Measurements from ENCODE around the gene ZNF689. TPM values are rescaled to one million over a fixed set of nuclear protein-coding genes. Genes with fewer than 3 reads are reported as not detected.

The ZNF689 gene
- total and polyA plus RNA-seq, 2 of the 13 experiments (the other 11 are each of a cell fraction or from before 2014, with no cell fraction given): 9.7 to 19.5 TPM

DNA sequence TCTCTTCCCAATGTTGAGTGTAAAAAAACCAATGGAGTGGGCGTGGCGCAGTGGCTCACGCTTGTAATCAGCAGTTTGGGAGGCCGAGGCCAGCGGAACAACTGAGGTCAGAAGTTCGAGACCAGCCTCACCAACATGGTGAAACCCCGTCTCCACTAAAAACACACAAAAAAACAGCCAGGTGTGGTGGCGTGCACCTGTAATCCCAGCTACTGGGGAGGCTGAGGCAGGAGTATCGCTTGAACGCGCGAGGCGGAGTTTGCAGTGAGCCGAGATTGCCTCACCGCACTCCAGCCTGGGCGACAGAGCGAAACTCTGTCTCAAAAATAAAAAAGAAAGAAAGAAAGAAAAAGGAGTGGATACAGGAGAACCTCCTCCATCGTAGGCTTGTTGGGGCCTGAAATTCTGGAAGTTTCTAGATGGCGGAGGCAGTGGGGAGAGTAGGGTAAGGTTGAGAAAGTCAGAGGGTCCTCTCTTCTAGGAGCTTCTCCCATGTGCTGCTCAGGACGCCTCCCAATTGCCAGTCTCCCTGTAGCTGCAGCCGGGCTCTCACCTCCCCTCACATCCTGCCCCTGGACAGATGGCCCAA lies 51.3 kb downstream of the ZNF689 start (continued):
- TF ChIP-seq, protein P1, sequence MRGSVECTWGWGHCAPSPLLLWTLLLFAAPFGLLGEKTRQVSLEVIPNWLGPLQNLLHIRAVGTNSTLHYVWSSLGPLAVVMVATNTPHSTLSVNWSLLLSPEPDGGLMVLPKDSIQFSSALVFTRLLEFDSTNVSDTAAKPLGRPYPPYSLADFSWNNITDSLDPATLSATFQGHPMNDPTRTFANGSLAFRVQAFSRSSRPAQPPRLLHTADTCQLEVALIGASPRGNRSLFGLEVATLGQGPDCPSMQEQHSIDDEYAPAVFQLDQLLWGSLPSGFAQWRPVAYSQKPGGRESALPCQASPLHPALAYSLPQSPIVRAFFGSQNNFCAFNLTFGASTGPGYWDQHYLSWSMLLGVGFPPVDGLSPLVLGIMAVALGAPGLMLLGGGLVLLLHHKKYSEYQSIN (CRISPR knock-in tag; IDR thresholded peaks at IDR 0.05; ENCODE audit: borderline replicate concordance): no peak
- TF ChIP-seq ZSCAN25 (CRISPR knock-in tag; IDR thresholded peaks at IDR 0.05) (no peak), CENPX (CRISPR knock-in tag; IDR thresholded peaks at IDR 0.05) (no peak), ZNF432 (CRISPR knock-in tag; IDR thresholded peaks at IDR 0.05; ENCODE audit: borderline replicate concordance) (no peak), GABPB1 (CRISPR knock-in tag; IDR thresholded peaks at IDR 0.05) (no peak), NR2F1 (CRISPR knock-in tag; IDR thresholded peaks at IDR 0.05) (no peak), SMYD3 (CRISPR knock-in tag; IDR thresholded peaks at IDR 0.05) (no peak), MTF2 (CRISPR knock-in tag; IDR thresholded peaks at IDR 0.05; ENCODE audit: borderline replicate concordance) (no peak), NFE2L1 (CRISPR knock-in tag; IDR thresholded peaks at IDR 0.05; ENCODE audit: borderline replicate concordance) (no peak), ZNF607 (CRISPR knock-in tag; IDR thresholded peaks at IDR 0.05; ENCODE audit: borderline replicate concordance) (no peak), ZSCAN21 (CRISPR knock-in tag; IDR thresholded peaks at IDR 0.05; ENCODE audit: borderline replicate concordance) (no peak), KLF9 (CRISPR knock-in tag; IDR thresholded peaks at IDR 0.05; ENCODE audit: low read depth) (no peak), NFATC3 (CRISPR knock-in tag; IDR thresholded peaks at IDR 0.05) (no peak), CBFB (CRISPR knock-in tag; IDR thresholded peaks at IDR 0.05) (0 out of 2 replicates have a peak, but pooled peaks have one; percentile 45), NR1H2 (CRISPR knock-in tag; IDR thresholded peaks at IDR 0.05; ENCODE audit: borderline replicate concordance, low read depth) (no peak), ZNF10 (CRISPR knock-in tag; IDR thresholded peaks at IDR 0.05; ENCODE audit: borderline replicate concordance, low read depth) (no peak)
- TF ChIP-seq, protein P2, sequence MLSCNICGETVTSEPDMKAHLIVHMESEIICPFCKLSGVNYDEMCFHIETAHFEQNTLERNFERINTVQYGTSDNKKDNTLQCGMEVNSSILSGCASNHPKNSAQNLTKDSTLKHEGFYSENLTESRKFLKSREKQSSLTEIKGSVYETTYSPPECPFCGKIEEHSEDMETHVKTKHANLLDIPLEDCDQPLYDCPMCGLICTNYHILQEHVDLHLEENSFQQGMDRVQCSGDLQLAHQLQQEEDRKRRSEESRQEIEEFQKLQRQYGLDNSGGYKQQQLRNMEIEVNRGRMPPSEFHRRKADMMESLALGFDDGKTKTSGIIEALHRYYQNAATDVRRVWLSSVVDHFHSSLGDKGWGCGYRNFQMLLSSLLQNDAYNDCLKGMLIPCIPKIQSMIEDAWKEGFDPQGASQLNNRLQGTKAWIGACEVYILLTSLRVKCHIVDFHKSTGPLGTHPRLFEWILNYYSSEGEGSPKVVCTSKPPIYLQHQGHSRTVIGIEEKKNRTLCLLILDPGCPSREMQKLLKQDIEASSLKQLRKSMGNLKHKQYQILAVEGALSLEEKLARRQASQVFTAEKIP (CRISPR knock-in tag; IDR thresholded peaks at IDR 0.05; ENCODE audit: borderline replicate concordance): no peak
- TF ChIP-seq, protein P3, sequence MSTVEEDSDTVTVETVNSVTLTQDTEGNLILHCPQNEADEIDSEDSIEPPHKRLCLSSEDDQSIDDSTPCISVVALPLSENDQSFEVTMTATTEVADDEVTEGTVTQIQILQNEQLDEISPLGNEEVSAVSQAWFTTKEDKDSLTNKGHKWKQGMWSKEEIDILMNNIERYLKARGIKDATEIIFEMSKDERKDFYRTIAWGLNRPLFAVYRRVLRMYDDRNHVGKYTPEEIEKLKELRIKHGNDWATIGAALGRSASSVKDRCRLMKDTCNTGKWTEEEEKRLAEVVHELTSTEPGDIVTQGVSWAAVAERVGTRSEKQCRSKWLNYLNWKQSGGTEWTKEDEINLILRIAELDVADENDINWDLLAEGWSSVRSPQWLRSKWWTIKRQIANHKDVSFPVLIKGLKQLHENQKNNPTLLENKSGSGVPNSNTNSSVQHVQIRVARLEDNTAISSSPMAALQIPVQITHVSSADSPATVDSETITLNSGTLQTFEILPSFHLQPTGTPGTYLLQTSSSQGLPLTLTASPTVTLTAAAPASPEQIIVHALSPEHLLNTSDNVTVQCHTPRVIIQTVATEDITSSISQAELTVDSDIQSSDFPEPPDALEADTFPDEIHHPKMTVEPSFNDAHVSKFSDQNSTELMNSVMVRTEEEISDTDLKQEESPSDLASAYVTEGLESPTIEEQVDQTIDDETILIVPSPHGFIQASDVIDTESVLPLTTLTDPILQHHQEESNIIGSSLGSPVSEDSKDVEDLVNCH (CRISPR knock-in tag; IDR thresholded peaks at IDR 0.05): no peak
- TF ChIP-seq, protein P4, sequence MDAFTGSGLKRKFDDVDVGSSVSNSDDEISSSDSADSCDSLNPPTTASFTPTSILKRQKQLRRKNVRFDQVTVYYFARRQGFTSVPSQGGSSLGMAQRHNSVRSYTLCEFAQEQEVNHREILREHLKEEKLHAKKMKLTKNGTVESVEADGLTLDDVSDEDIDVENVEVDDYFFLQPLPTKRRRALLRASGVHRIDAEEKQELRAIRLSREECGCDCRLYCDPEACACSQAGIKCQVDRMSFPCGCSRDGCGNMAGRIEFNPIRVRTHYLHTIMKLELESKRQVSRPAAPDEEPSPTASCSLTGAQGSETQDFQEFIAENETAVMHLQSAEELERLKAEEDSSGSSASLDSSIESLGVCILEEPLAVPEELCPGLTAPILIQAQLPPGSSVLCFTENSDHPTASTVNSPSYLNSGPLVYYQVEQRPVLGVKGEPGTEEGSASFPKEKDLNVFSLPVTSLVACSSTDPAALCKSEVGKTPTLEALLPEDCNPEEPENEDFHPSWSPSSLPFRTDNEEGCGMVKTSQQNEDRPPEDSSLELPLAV (CRISPR knock-in tag; conservative IDR thresholded peaks at IDR 0.05; ENCODE audit: low read depth): no peak
- TF ChIP-seq, protein P5, sequence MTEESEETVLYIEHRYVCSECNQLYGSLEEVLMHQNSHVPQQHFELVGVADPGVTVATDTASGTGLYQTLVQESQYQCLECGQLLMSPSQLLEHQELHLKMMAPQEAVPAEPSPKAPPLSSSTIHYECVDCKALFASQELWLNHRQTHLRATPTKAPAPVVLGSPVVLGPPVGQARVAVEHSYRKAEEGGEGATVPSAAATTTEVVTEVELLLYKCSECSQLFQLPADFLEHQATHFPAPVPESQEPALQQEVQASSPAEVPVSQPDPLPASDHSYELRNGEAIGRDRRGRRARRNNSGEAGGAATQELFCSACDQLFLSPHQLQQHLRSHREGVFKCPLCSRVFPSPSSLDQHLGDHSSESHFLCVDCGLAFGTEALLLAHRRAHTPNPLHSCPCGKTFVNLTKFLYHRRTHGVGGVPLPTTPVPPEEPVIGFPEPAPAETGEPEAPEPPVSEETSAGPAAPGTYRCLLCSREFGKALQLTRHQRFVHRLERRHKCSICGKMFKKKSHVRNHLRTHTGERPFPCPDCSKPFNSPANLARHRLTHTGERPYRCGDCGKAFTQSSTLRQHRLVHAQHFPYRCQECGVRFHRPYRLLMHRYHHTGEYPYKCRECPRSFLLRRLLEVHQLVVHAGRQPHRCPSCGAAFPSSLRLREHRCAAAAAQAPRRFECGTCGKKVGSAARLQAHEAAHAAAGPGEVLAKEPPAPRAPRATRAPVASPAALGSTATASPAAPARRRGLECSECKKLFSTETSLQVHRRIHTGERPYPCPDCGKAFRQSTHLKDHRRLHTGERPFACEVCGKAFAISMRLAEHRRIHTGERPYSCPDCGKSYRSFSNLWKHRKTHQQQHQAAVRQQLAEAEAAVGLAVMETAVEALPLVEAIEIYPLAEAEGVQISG (CRISPR knock-in tag; IDR thresholded peaks at IDR 0.05): no peak

All from HepG2 (cell line).